ELR (cell line): ENCODE results near the gene CCDC24.

Experiments
- DNase-seq: peaks from one replicate; pipeline ENCODE4 v3.0.0-alpha.2; 2015; ENCODE audit warnings: low read depth

CCDC24 gene

GRCh38 chr1:44024031-44024902 is 32.9 kb downstream of the CCDC24 start:
- DNase-seq = no peak

DNA sequence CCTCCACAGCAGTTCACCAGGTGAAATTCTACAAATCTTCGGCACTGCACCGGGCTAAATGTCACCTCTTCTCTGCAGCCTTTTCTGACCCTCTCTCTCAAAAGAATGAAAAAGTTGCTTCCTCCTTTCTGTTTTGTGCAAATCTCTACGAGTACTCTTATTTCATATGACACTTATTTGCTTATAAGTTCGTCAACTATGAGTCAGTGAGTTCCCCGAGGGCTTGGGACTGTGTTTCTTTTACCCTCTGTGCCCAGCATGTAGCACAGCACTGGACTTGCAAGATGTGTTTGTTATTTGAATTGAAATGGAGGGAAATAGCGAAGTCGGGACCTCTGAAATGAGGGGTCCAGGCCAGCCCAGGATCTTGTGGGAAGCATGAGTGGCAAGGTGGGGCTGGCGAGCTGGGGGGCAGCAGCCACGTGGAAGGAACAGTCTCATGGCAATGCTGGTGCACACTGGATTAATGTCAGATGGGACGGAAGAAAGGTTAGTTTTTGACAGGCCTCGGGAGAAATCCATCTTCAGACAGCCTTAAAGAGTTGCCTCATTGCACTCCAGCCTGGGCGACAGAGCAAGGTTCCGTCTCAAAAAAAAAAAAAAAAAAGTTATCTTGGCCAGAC is 33.6 kb downstream of the CCDC24 start:
- DNase-seq = peak; percentile 66

- no peak for DNase-seq
Measured at GRCh38 chr1:44025816-44026215, 34.4 kb downstream of the CCDC24 start.

DNA sequence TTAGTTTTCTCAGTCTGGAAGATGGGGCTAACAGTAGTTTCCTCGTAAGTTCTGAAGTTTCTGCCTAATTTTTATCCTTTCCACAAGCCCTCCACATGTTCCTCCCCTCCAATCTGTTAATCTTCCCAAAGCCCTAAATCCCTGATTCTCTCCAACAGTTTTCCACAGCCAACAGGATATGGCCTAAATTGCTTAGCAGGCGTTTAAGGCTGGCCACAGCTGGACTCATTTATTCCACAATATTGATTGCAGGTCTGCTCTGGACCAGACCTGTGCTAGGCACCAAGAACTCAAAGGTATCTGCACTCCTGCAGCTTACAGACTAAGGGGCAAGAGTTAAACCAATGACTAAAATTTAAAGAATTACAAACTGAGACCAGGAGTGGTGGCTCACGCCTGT is 35.9 kb downstream of the CCDC24 start:
- no peak for DNase-seq

GRCh38 chr1:44029260-44029910 is 38.0 kb downstream of the CCDC24 start:
- DNase-seq = no peak

DNA sequence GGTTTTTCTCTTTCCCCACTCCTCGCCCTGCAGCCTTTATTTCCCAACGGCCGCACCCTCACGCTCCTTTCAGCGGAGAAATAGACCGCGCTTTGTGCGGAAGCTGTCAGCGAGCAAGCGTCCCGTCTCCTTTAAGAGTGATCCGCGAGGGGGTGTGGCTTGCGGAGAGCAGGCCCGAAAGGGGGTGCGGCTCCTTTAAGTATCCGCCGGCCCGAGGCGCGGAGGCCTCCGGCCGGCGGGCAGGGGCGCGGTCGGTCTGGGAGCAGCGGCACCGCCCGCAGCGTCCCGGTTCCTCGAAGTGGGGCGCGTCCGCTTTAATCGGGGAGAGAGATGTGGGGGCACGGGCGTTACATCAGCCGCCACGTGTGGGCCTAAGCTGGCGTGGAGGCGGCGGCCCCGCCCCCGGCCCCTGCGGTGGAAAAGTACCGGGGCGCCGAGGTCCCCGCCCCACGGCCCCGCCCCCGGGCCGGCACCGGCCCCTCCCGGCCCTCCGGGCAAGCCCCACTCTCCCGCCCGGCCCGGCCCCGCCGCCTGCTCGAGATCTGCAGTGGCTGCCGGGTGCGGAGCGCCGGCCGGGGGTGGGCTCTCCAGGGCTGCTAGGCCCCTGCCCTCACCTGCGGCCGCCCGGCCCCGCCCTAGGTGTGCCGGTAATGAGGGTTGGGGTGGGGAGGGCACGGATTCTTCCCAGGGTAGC is 38.7 kb downstream of the CCDC24 start:
- peak; percentile 94 for DNase-seq

DNA sequence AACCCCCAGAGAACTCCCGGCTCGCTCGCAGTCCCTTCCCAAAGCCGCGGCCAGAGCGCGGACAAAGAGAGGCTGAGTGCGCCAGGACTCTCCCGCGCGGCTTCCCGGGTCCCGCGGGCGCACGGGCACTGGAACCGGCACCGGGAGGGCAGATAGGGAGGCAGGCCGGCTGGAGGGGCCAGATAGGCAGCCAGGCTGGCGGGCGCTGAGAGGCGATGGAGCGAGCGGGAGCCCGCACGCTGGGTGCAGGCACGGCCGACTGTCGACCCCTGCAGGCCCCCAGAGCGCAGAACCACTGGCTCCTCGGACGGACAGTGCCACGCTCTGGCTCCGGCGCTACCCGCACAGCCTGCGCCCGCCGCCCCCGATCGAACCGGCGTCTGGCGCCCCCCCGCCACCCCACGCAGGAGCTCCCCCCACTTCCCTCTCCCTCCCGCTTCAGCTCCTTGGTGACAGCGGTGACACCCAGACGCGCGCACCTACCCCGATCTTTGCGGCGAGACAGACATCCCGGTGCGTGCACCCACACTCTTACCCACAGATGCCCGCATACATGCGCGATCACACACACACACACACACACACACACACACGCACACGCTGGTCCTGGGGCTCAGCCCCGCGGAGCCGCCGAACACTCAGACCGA is 39.3 kb downstream of the CCDC24 start:
- peak; percentile 70 for DNase-seq

DNA sequence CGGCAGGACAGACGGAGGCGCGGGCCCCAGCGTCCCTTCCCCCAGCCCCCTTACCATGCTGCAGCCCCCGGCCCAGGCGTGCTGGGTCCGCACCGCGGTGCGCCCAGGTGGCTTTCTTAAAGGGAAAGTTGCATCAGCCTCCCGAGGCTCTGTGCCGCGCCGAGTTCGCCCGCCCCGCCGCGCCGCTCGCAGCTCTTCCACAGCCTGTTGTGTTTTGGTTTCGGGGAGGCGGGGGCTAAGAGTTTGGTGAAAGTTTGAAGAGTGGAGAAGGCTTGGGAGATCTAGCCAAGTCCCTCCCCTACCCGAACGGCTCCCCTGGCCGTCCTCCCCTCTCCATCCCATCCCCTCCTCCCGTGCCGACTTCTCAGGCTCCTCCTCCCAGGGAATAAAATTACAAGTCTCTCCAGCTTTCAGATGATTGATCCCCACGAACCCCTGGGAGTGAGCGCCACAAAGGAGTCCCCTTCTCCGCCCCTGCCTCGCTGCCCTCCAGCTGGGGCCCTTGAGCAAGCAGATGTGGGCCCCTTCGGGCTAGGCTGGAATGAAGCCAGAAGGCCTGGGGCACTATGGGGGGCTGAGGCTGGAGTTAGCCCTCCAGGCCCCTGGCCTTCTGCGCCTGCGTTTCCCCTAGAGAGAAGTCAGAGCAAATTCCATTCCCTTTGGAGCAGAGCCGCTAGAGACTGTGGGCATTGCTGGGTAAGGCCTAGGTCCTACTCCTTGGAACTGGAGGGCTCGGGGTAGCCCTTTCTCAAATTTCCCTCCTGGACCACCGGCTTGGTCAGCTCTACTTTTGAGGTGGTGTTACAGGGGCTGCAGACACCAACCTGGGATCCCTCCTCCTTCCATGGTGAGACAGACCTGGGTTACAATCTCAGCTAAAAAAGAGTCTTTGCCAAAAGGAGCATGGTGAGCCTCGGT is 40.1 kb downstream of the CCDC24 start, which contains the start of gene SLC6A9:
SLC6A9 (minus strand) TSS at position 211 of the 918 bp plus-strand sequence. CDS start 7,185 bp downstream, outside the sequence.
- peak; percentile 66 for DNase-seq

DNA sequence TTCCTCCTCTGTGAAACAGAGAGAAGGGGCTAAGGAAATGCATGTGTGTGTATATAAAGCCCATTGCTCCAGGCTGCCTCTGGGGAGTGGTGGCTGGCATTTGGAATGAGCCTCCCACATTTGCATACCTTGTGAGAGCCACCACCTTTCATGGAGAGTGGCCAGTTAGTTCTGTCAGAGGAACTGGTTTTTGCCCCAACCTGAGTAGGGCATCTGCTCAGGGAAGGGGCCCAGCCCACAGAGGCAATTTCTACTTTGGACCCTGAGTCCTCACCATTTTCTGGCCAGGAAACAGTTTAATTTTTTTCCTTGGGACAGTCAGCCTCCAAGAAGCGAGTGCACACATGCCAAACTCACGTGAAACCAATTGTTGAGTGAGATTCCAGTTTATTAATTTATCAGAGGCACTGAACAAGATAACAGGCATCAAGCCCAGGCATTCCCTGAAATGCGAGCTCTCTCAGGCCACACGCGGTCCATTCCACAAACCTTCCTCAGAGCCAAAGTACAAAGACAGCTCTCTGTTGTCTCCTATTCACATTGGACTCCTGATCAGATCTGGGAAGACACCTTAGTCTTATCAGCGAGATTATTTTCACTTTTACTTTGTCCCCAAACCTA is 40.9 kb downstream of the CCDC24 start:
- DNase-seq = no peak

GRCh38 chr1:44033041-44033575 is 41.7 kb downstream of the CCDC24 start:
- no peak for DNase-seq

DNA sequence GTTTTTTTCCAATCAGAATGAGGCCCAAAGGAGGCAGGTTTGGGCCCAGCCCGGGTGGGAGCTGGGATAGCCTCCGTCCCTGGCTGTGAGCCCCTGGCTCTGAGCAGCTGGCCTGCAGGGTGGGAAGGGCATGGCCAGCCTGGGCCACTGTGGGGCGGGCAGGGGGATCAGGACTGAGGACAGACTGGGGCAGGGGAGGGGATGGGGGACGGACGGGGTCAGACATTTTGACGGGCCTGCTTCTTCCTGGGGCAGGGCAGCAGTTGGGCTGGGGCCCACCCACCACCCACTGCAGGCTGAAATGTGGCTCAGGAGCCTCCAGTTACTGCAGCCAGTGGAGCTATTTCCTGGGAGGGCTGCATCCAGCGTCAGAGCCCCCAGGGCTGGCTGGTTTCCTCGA is 42.4 kb downstream of the CCDC24 start:
- DNase-seq = peak; percentile 42

DNA sequence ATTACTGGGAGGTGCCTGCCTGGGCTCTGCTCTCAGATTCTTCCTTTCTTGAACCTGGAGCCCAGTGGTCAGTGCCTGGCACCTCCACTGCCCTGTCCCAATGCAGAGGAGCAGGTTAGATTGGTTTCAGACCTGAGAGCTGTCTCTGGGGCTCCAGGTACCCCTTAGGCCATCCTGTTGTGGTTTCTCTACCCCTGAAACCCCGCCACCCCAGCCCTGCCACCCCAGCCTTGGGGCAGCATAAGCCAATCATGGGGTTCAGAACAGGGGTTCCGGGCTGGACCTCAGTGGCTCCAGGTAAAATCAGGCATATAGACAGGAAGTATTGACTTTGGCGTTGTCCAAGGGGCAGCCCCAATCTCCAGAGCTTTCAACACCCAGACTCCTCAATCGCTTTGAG is 43.0 kb downstream of the CCDC24 start:
- no peak for DNase-seq

DNA sequence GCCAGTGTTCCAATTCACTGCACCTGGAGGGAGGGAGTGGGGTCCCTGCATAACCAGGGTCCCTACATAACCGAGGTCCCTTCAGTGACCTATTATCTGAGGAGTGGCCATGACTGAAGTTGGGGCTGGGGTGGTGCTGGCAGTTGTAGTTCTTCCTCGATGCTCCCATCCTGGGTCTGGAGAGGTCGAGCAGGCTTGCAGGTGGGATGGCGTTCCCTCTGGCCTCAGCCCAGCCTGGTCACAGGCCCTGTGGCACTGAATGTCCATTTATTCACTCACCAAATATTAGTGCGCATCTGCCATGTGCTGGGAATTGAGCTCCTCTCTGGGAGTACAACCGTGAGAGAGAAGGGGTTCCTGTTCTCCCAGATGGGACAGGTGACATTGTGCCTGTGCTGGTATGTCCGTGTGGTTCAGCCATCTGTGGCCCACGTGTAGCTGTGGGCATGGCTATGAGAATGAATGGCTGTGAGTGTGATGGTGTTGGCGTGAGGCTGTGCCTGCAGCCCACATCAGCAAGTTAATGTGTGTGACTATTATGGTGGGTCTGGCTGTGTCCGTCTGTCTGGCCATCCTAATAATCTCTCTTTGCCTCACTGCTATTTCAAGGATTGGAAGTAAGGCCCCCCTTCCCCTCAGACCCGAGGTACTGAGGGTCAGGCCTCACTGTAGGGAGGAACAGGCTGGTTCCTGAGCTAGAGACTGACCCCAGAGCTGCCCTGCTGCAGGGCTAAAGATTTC is 43.7 kb downstream of the CCDC24 start:
- no peak for DNase-seq

DNA sequence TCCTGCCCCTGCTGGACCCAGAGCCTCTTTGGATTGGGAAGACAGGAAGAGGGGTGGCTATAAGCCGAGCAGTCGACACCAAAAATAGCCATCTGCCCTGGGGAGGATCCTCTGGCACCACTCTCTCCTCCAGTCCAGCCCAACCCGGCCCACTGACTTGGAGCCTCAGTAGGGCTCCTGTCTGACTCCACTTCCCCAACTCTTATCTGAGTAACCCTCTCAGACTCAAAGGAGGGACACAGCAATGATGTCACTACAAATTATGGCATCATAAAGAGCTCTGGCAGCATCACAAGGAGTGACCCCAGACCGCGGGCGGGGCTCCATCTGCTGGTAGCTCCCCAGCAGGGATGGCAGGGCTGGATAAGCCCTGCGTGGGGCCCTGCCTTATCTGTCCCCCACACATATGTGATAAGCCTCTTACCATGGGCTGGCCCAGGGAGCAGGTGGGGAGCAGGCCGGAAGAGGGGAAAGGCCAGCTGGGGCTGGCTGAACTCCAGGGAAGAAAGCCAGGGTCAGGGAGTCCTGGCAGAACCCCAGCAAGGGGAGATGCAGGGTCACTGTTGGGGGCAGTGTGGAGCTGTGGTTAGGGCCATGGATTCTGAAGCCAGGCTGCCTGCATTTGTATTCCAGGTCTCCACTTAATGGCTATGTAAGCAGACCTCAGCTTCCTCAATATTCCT is 44.5 kb downstream of the CCDC24 start:
- DNase-seq = no peak

GRCh38 chr1:44036409-44037139 is 45.2 kb downstream of the CCDC24 start:
- DNase-seq = peak; percentile 84

DNA sequence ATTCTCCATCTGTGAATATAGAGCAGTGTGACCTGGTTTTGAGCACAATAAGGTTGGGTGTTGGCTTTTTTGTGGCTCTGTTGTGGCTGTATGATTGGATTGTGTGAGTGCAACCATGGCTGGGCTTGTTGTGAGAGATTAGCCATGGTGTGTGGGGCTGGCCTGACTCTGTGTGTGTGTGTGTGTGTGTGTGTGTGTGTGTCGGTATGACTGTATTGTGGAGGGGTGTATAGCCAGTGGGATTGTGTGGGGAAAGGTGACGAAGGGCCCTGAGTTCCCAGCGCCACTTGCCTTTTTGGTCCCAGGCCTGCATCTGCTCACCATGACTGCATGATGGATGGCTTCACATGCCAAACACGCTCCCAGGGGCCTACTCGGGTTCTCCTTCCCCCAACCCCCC is 45.8 kb downstream of the CCDC24 start:
- DNase-seq = no peak

DNA sequence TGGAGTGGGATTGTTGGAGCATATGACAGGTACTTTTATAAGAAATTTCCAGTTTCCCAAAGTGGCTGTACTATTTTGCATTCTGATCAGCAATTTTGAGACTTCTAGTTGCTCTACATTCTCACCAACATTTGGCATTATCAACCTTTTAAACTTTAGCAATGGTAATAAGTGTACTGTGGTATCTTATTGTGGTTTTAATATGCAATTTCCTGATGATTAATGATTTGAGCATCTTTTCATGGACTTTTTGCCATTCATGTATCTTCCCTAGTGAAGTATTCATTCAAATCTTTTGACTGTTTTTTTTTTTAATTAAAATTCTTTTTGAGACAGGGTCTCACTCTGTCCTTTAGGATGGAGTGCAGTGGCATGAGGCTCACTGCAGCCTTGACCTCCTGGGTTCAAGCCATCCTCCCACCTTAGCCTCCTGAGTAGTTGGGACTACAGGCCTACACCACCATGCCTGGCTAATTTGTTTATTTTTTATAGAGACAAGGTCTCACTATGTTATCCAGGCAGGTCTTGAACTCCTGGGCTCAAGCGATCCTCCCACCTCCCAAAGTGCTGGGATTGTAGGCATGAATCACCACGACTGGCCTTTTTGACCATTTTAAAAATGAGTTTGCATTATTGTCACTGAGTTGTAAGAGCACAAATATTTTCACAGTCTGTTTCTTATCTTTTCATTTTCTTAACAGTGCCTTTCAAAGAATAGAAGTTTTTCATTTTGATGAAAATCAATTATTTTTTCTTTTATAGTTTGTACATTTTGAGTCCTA is 47.7 kb downstream of the CCDC24 start:
- DNase-seq = peak; percentile 74
